T-helper 17 cell (primary cell): ENCODE measurements around the gene FALEC. TPM values are rescaled to one million over a fixed set of nuclear protein-coding genes. Genes with fewer than 3 reads are reported as not detected.

Experiments
- ATAC-seq: fragments of 150-1000 bp; cut with Tn5 transposase; 2 replicates; pipeline ENCODE4 v1.10.0; 2021; ENCODE audit warnings: mild to moderate bottlenecking, moderate library complexity
- DNase-seq, 3 donors: peaks; one replicate each; pipeline versions ENCODE4 v3.0.0 to v3.0.0-alpha.2; 2020 to 2021
- H3K9me3 ChIP-seq: one replicate; pipeline ENCODE4 v1.7.0; 2013; ENCODE audit warnings: low read length, mild to moderate bottlenecking; ENCODE audit not compliant: control insufficient read depth, poor library complexity, severe bottlenecking
- H3K27ac Mint-ChIP-seq: one replicate; pipeline ENCODE4 v1.8.0; 2022; ENCODE audit warnings: mild to moderate bottlenecking, moderate library complexity, mixed read lengths
- H3K27me3 Mint-ChIP-seq: one replicate; pipeline ENCODE4 v1.8.0; 2022; ENCODE audit warnings: mixed read lengths
- H3K36me3 Mint-ChIP-seq: one replicate; pipeline ENCODE4 v1.8.0; 2022; ENCODE audit warnings: low read depth, mixed read lengths
- H3K4me1 Mint-ChIP-seq: one replicate; pipeline ENCODE4 v1.8.0; 2022; ENCODE audit warnings: mild to moderate bottlenecking, mixed read lengths
- H3K4me3 Mint-ChIP-seq: one replicate; pipeline ENCODE4 v1.8.0; 2022; ENCODE audit warnings: mild to moderate bottlenecking, moderate library complexity, mixed read lengths
- total RNA-seq, 4 donors: library from RNA in 2 of 4; stranded (reverse) in 2 of 4; gene quantifications; one replicate each; pipeline ENCODE4 v1.2.3 and lab custom pipeline; 2022 to 2026

The FALEC gene
- total RNA-seq, 2 donors from 2014 or later: 1.1 TPM; not detected in 1

- H3K9me3 ChIP-seq: no peaks in the 10 kb centered on the region
- H3K4me3 Mint-ChIP-seq: peak overlapping the region; percentile 77
- H3K36me3 Mint-ChIP-seq: no peaks in the 10 kb centered on the region
- no peaks in the 10 kb centered on the region for H3K27me3 Mint-ChIP-seq
- no peak overlapping the region for H3K27ac Mint-ChIP-seq
- ATAC-seq (peak; percentile 12), DNase-seq (no peak)
- H3K4me1 Mint-ChIP-seq: peaks cover 13% of the 10 kb centered on the region
These were observed 36.8 kb downstream of the FALEC start for GRCh38 chr1:150552128-150552910.

- H3K36me3 Mint-ChIP-seq: no peaks in the 10 kb centered on the region
- peak overlapping the region; percentile 77 for H3K4me3 Mint-ChIP-seq
- ATAC-seq (no peak), DNase-seq (no peak)
- H3K27ac Mint-ChIP-seq: no peak overlapping the region
- H3K4me1 Mint-ChIP-seq: peaks cover 13% of the 10 kb centered on the region
- no peaks in the 10 kb centered on the region for H3K27me3 Mint-ChIP-seq
- H3K9me3 ChIP-seq: no peaks in the 10 kb centered on the region
These were observed 37.3 kb downstream of the FALEC start for GRCh38 chr1:150552911-150553289.

- ATAC-seq (no peak), DNase-seq (no peak)
- no peaks in the 10 kb centered on the region for H3K36me3 Mint-ChIP-seq
- H3K27me3 Mint-ChIP-seq: no peaks in the 10 kb centered on the region
- H3K9me3 ChIP-seq: no peaks in the 10 kb centered on the region
- peaks cover 11% of the 10 kb centered on the region for H3K4me1 Mint-ChIP-seq
- no peak overlapping the region for H3K27ac Mint-ChIP-seq
- H3K4me3 Mint-ChIP-seq: no peak overlapping the region
These were observed 38.0 kb downstream of the FALEC start for GRCh38 chr1:150553392-150554085.

GRCh38 chr1:150554086-150554452, 38.5 kb downstream of the FALEC start:
- no peaks in the 10 kb centered on the region for H3K9me3 ChIP-seq
- H3K4me3 Mint-ChIP-seq: no peak overlapping the region
- no peaks in the 10 kb centered on the region for H3K27me3 Mint-ChIP-seq
- DNase-seq (no peak), ATAC-seq (no peak)
- H3K27ac Mint-ChIP-seq: no peak overlapping the region
- peaks cover 10% of the 10 kb centered on the region for H3K4me1 Mint-ChIP-seq
- H3K36me3 Mint-ChIP-seq: no peaks in the 10 kb centered on the region

- H3K27ac Mint-ChIP-seq: no peak overlapping the region
- no peak for DNase-seq
These were observed 39.8 kb downstream of the FALEC start for GRCh38 chr1:150555198-150555970.

GRCh38 chr1:150555971-150556865, 40.7 kb downstream of the FALEC start:
- Mint-ChIP-seq H3K27me3 (no peaks in the 10 kb centered on the region), H3K4me1 (peaks cover 15% of the 10 kb centered on the region), H3K27ac (peak overlapping the region; percentile 21), H3K36me3 (no peaks in the 10 kb centered on the region), H3K4me3 (peak overlapping the region; percentile 36)
- DNase-seq (no peak), ATAC-seq (no peak)
- no peaks in the 10 kb centered on the region for H3K9me3 ChIP-seq

More at GRCh38 chr1:150555198-150555970, 39.8 kb downstream of the FALEC start:
- no peak for ATAC-seq
- H3K36me3 Mint-ChIP-seq: no peaks in the 10 kb centered on the region
- no peaks in the 10 kb centered on the region for H3K9me3 ChIP-seq
- H3K4me1 Mint-ChIP-seq: peaks cover 12% of the 10 kb centered on the region
- H3K27me3 Mint-ChIP-seq: no peaks in the 10 kb centered on the region
- no peak overlapping the region for H3K4me3 Mint-ChIP-seq

- no peak for DNase-seq
- H3K4me3 Mint-ChIP-seq: no peak overlapping the region
- H3K27ac Mint-ChIP-seq: no peak overlapping the region
- no peak for ATAC-seq
- peaks cover 17% of the 10 kb centered on the region for H3K4me1 Mint-ChIP-seq
- no peaks in the 10 kb centered on the region for H3K36me3 Mint-ChIP-seq
- no peaks in the 10 kb centered on the region for H3K9me3 ChIP-seq
- H3K27me3 Mint-ChIP-seq: no peaks in the 10 kb centered on the region
These were observed 41.6 kb downstream of the FALEC start for GRCh38 chr1:150557065-150557600.

GRCh38 chr1:150557813-150558212, 42.3 kb downstream of the FALEC start:
- DNase-seq: no peak
- Mint-ChIP-seq H3K27me3 (no peaks in the 10 kb centered on the region), H3K4me1 (peaks cover 20% of the 10 kb centered on the region), H3K27ac (no peak overlapping the region), H3K36me3 (no peaks in the 10 kb centered on the region), H3K4me3 (no peak overlapping the region)
- no peaks in the 10 kb centered on the region for H3K9me3 ChIP-seq
- no peak for ATAC-seq

GRCh38 chr1:150558303-150558704, 42.8 kb downstream of the FALEC start:
- Mint-ChIP-seq H3K4me3 (no peak overlapping the region), H3K36me3 (no peaks in the 10 kb centered on the region), H3K27ac (no peak overlapping the region), H3K27me3 (no peaks in the 10 kb centered on the region), H3K4me1 (peaks cover 25% of the 10 kb centered on the region)
- DNase-seq: no peak
- no peak for ATAC-seq
- H3K9me3 ChIP-seq: no peaks in the 10 kb centered on the region

GRCh38 chr1:150558761-150559655, 43.5 kb downstream of the FALEC start:
- H3K9me3 ChIP-seq: no peaks in the 10 kb centered on the region
- DNase-seq: no peak
- no peak for ATAC-seq
- Mint-ChIP-seq H3K4me3 (no peak overlapping the region), H3K27me3 (no peaks in the 10 kb centered on the region), H3K4me1 (peaks cover 32% of the 10 kb centered on the region), H3K27ac (peak overlapping the region; percentile 99), H3K36me3 (no peaks in the 10 kb centered on the region)

- H3K36me3 Mint-ChIP-seq: no peaks in the 10 kb centered on the region
- peak overlapping the region; percentile 99 for H3K27ac Mint-ChIP-seq
- no peak for ATAC-seq
- peaks cover 34% of the 10 kb centered on the region for H3K4me1 Mint-ChIP-seq
- H3K27me3 Mint-ChIP-seq: no peaks in the 10 kb centered on the region
- peak overlapping the region; percentile 99 for H3K4me3 Mint-ChIP-seq
- H3K9me3 ChIP-seq: no peaks in the 10 kb centered on the region
- no peak for DNase-seq
These were observed 44.1 kb downstream of the FALEC start for GRCh38 chr1:150559656-150560010.

- DNase-seq: peak; percentile 51 to 68 (median 54)
- Mint-ChIP-seq H3K4me1 (peaks cover 37% of the 10 kb centered on the region), H3K27me3 (no peaks in the 10 kb centered on the region), H3K27ac (peak overlapping the region; percentile 99), H3K4me3 (peak overlapping the region; percentile 99), H3K36me3 (no peaks in the 10 kb centered on the region)
- peak; percentile 24 for ATAC-seq
- H3K9me3 ChIP-seq: no peaks in the 10 kb centered on the region
These were observed 44.5 kb downstream of the FALEC start for GRCh38 chr1:150560011-150560438.
